Neural cell (in vitro differentiated cells): ENCODE results near the gene PLCH1.

Experiments
- CTCF ChIP-seq: fragments of 450-650 bp; IDR thresholded peaks from 2 replicates; pipeline ENCODE4 v1.5.1; 2014; ENCODE audit warnings: antibody characterized with exemption, mild to moderate bottlenecking, moderate library complexity; ENCODE audit not compliant: poor library complexity, severe bottlenecking
- EP300 ChIP-seq: fragments of 450-650 bp; conservative IDR thresholded peaks from 2 replicates; pipeline ENCODE4 v1.6.1; 2014; ENCODE audit warnings: antibody characterized with exemption, mild to moderate bottlenecking, moderate library complexity; ENCODE audit not compliant: poor library complexity, severe bottlenecking
- EZH2 ChIP-seq: fragments of 200-600, 300-800 bp; shearing (Covaris generic), sonication (generic); IDR thresholded peaks from 2 replicates; pipeline ENCODE4 v1.6.1; 2014; ENCODE audit warnings: antibody characterized with exemption, low read length, borderline replicate concordance, mild to moderate bottlenecking; ENCODE audit not compliant: insufficient read depth, poor library complexity, severe bottlenecking
- MXI1 ChIP-seq: fragments of 450-650 bp; conservative IDR thresholded peaks from 2 replicates; pipeline ENCODE4 v1.6.1; 2014; ENCODE audit warnings: antibody characterized with exemption, mild to moderate bottlenecking; ENCODE audit not compliant: poor library complexity, severe bottlenecking
- POLR2AphosphoS5 ChIP-seq: IDR thresholded peaks from 2 replicates; pipeline ENCODE4 v1.6.1; 2012
- RAD21 ChIP-seq: fragments of 450-650 bp; conservative IDR thresholded peaks from 2 replicates; pipeline ENCODE4 v1.6.1; 2014; ENCODE audit warnings: antibody characterized with exemption, mild to moderate bottlenecking, moderate library complexity
- REST ChIP-seq: IDR thresholded peaks from 2 replicates; pipeline ENCODE4 v1.6.1; 2012; ENCODE audit warnings: borderline replicate concordance
- SMC3 ChIP-seq: fragments of 450-650 bp; conservative IDR thresholded peaks from 2 replicates; pipeline ENCODE4 v1.6.1; 2014; ENCODE audit warnings: antibody characterized with exemption, mild to moderate bottlenecking, moderate library complexity; ENCODE audit not compliant: poor library complexity
- TAF1 ChIP-seq: IDR thresholded peaks from 2 replicates; pipeline ENCODE4 v1.6.1; 2012; ENCODE audit warnings: low read depth

- TF ChIP-seq CTCF (no peak), RAD21 (no peak), POLR2AphosphoS5 (no peak), MXI1 (no peak), REST (no peak), TAF1 (no peak), EP300 (no peak), EZH2 (no peak), SMC3 (no peak)
These were observed 188.3 kb downstream of the PLCH1 start for GRCh38 chr3:155556531-155556930.
